Measurements from ENCODE around the gene CRYGN.

The CRYGN gene

DNA sequence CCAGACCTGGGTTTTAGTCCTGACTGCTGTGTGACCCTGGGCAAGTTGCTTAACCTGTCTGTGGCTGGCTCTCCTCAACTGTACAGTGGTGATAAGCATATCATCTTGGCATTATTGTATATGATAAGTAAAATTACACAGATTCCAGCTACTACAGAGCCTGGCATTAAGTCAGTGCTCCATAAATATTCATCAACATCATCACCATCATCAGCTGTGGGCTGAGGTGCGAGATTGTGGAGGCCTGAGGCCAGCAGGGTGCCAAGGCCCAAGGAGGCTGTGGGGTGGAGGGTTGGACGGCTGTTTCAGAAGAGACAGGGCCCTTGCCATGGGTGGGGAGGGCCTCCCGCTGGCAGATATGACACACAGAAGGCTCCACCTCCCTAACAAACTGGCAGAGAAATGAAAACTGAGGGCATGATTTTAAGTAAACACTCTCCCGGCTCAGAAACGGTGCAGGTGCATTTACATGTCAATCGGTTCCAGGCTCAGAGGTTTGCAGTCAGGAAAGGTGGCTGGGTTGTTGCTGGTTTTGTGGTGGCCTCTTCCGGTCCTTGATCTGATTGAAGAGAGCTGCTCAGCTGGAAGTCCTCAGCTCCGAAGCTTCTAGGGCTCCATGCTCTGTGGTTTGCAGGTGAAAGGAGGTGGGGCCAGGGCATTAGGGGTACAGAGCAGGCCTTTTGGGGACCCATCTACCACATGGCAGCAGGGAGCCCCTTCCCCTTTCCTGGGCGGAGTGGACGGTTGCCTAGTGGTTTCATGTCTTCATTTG lies 10.2 kb downstream of the CRYGN start:
- no peak for TF ChIP-seq GATA2 (IDR thresholded peaks at IDR 0.05; ENCODE audit: low read depth, low read length)
- no peak for TF ChIP-seq GATA3 (IDR thresholded peaks at IDR 0.05; ENCODE audit: low read depth, low read length)

DNA sequence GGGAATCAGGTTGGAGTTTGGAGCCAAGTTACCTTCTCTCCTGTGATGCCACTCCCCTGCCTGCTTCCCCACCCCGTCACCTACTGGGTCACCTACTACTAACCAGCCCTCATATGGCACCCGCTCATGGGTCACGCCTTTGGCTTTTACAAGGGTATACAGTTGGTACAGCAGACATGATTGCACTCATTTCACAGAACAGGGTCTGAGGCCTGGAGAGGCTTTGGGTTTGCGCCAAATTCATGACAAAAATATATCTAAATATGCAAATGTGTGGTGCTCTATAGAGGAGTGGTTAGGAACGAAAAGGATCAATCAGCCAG lies 10.7 kb downstream of the CRYGN start:
- TF ChIP-seq GATA3 (IDR thresholded peaks at IDR 0.05; ENCODE audit: low read depth, low read length): no peak
- TF ChIP-seq GATA2 (IDR thresholded peaks at IDR 0.05; ENCODE audit: low read depth, low read length): no peak

DNA sequence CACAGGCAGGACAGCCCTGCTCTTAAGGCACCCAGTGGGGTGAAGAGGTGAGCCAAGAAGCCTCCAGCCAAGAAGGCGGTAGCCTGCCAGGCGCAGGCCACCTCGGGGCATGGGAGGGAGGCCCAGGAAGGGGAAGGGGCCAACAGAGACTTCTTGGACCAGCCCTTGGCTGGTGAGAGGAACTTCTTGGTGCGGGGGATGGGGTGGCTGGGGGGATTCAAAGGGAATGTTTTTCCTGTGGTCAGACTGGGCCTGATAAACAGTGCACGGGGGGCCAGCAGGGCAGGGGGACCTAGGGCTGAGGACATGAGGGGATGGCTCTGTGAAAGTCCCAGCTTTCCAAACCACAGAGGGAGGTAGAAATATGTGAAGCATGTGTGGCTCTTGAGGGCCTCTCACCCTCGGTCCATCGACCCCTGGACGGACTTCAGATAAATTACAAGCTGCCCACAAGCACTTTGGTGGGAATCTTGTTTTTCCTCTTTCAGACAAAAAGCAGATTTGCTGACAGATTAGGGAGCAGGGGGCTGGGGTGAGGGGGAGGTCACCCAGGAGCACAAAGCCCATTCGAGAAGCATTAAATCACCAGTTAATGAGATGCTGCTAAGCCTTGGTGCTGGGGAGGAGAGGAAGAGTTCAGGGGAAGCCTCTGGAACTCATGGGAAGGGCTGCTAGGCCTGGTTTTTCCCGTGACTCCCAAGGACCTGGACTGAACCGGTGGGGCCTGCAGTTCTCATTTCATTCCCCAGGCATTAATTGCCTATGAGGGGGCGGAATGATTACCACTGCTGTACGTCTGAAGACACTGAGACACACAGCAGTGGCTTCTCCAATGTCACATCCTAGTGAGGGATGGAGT lies 11.3 kb downstream of the CRYGN start:
- peak; percentile 37; the same call in 1 of the 2 replicates for TF ChIP-seq GATA2 (IDR thresholded peaks at IDR 0.05; ENCODE audit: low read depth, low read length)
- TF ChIP-seq GATA3 (IDR thresholded peaks at IDR 0.05; ENCODE audit: low read depth, low read length): no peak

DNA sequence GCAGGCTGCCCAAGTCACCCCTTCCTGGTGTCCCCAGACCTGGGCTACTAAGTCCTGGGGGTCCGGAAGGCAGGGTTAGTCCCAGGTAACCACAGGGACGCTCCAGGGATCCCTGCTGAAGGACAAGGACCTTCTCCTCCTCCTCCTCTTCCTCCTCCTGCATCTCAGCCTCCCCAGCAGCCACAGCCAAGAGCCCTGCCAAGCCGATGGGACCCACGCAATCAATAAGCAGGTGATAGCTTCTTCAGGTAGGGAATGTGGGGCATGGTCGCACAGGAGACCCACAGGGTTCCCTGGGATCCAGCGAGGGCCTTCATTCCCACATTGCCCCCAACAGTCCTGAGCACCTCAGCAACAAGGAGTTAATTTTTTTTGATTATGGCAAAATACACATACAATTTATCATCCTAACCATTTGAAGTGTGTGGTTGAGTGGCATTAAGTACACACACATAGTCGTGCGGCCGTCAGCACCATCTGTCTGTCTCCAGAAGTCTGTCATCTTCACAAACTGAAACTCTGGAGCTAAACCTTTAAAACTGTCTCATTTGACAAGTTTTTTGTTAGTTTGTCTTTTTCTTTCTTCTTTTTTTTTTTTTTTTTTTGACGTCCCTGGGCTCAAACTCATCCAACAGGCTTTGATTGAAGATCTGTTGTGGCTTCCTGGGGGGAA lies 12.1 kb downstream of the CRYGN start:
- TF ChIP-seq GATA2 (IDR thresholded peaks at IDR 0.05; ENCODE audit: low read depth, low read length): no peak
- no peak for TF ChIP-seq GATA3 (IDR thresholded peaks at IDR 0.05; ENCODE audit: low read depth, low read length)

- no peak for TF ChIP-seq GATA3 (IDR thresholded peaks at IDR 0.05; ENCODE audit: low read depth, low read length)
- TF ChIP-seq GATA2 (IDR thresholded peaks at IDR 0.05; ENCODE audit: low read depth, low read length): no peak
Measured at GRCh38 chr7:151426904-151427704, 12.8 kb downstream of the CRYGN start.

GRCh38 chr7:151426441-151426903 lies 13.5 kb downstream of the CRYGN start:
- TF ChIP-seq GATA3 (IDR thresholded peaks at IDR 0.05; ENCODE audit: low read depth, low read length) (no peak), GATA2 (IDR thresholded peaks at IDR 0.05; ENCODE audit: low read depth, low read length) (no peak)

- no peak for TF ChIP-seq GATA3 (IDR thresholded peaks at IDR 0.05; ENCODE audit: low read depth, low read length)
- TF ChIP-seq GATA2 (IDR thresholded peaks at IDR 0.05; ENCODE audit: low read depth, low read length): no peak
Measured at GRCh38 chr7:151425670-151426440, 14.1 kb downstream of the CRYGN start.

DNA sequence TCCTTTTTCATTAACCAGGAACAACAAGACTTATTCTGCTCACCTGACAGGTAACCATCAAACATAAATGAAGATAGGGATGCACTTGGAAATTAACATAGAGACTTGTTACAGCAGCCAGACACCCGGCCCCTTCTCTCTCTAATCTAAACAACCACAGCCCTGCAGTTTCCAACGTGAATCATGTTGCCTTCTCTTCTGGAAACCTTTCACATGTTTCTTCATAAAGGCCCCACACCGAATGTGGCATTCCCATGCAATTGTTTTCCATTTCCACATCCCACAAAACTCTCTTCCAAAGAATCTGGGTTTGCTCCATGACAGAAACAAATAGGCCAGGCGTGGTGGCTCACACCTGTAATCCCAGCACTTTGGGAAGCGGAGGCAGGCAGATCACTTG lies 15.1 kb downstream of the CRYGN start:
- TF ChIP-seq GATA3 (IDR thresholded peaks at IDR 0.05; ENCODE audit: low read depth, low read length) (no peak), GATA2 (IDR thresholded peaks at IDR 0.05; ENCODE audit: low read depth, low read length) (no peak)

DNA sequence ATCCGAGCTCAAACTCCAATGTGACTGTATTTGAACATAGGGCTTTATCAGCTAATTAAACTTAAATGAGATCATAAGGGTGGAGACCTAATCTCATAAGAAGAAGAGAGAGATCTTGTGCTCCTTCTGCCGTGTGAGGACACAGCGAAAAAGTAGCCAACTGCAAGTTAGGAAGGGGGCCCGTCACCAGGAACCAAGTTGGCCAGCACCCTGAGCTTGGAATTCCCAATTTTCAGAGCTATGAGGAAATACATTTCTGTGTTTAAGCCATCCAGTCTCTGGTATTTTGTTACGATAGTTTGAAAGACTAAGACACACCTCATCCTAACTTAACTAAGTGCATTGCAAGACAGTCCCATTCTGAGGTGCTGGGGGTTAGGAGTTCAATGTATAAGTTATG lies 16.0 kb downstream of the CRYGN start:
- TF ChIP-seq GATA3 (IDR thresholded peaks at IDR 0.05; ENCODE audit: low read depth, low read length): no peak
- no peak for TF ChIP-seq GATA2 (IDR thresholded peaks at IDR 0.05; ENCODE audit: low read depth, low read length)

- TF ChIP-seq GATA3 (IDR thresholded peaks at IDR 0.05; ENCODE audit: low read depth, low read length): no peak
- no peak for TF ChIP-seq GATA2 (IDR thresholded peaks at IDR 0.05; ENCODE audit: low read depth, low read length)
Measured at GRCh38 chr7:151423226-151423625, 16.7 kb downstream of the CRYGN start.

GRCh38 chr7:151422212-151422611 lies 17.7 kb downstream of the CRYGN start:
- TF ChIP-seq GATA3 (IDR thresholded peaks at IDR 0.05; ENCODE audit: low read depth, low read length) (no peak), GATA2 (IDR thresholded peaks at IDR 0.05; ENCODE audit: low read depth, low read length) (no peak)

- no peak for TF ChIP-seq GATA2 (IDR thresholded peaks at IDR 0.05; ENCODE audit: low read depth, low read length)
- TF ChIP-seq GATA3 (IDR thresholded peaks at IDR 0.05; ENCODE audit: low read depth, low read length): no peak
Measured at GRCh38 chr7:151420144-151420543, 19.8 kb downstream of the CRYGN start.

GRCh38 chr7:151416941-151417315 lies 23.0 kb downstream of the CRYGN start:
- no peak for TF ChIP-seq GATA3 (IDR thresholded peaks at IDR 0.05; ENCODE audit: low read depth, low read length)
- TF ChIP-seq GATA2 (IDR thresholded peaks at IDR 0.05; ENCODE audit: low read depth, low read length): no peak

Measured in SH-SY5Y (cell line).